HepG2 (cell line): ENCODE results near the gene BMP6. TPM values are rescaled to one million over a fixed set of nuclear protein-coding genes. Genes with fewer than 3 reads are reported as not detected.

ENCODE experiments used
- ATAC-seq: fragments of 200-7000 bp; cut with Tn5 transposase; 3 replicates; pipeline ENCODE4 v1.9.1; 2020; ENCODE audit warnings: mild to moderate bottlenecking, moderate library complexity
- BruUV-seq: library from RNA; stranded (reverse); fragments of 400-500 nt; replicated peaks from 2 replicates; lab custom pipeline; 2021; lab: Mats Ljungman, UMichigan
- CTCF ChIA-PET: fragments of 300-600 bp; formaldehyde crosslinking; extraction: SDS; loops from one replicate; lab custom pipeline; 2021; ENCODE audit warnings: low total read pairs, inconsistent platforms, low intra/inter-chr PET ratio; lab: Yijun Ruan, JAX
- POLR2A ChIA-PET: fragments of 350-600 bp; sonication (Branson Sonifier 250); formaldehyde crosslinking; loops from one replicate; lab custom pipeline; 2020; ENCODE audit warnings: antibody characterized with exemption, inconsistent platforms; lab: Yijun Ruan, JAX
- DNase-seq: peaks from one replicate; pipeline ENCODE4 v3.0.0-alpha.2; 2015; ENCODE audit warnings: low spot score
- FAIRE-seq: peaks from 3 replicates; lab custom pipeline; 2011; peaks lifted over from hg19 to GRCh38; lab: Jason Lieb, UNC
- H2AFZ ChIP-seq: one replicate; pipeline ENCODE4 v1.6.1; 2011; ENCODE audit warnings: low read length, inconsistent platforms
- H3K27ac ChIP-seq: fragments of 300-600 bp; 3 replicates; pipeline ENCODE4 v1.8.0; 2011; ENCODE audit warnings: mixed run types, mild to moderate bottlenecking, mixed read lengths, low read length, inconsistent platforms; ENCODE audit not compliant: insufficient read depth; ENCODE audit errors: extremely low read length
- H3K27me3 ChIP-seq, 2 experiments: fragments of 200-600 bp in 1 of 2; 2 replicates in 1 of 2; 3 replicates in 1 of 2; pipeline versions ENCODE4 v1.6.0 to v1.8.0; 2011; ENCODE audit warnings: low read length in 2 of 2, mild to moderate bottlenecking in 2 of 2, moderate library complexity in 2 of 2, inconsistent platforms in 1 of 2; ENCODE audit not compliant: insufficient read depth in 2 of 2, control insufficient read depth in 1 of 2
- H3K36me3 ChIP-seq, 2 experiments: fragments of 200-600 bp in 1 of 2; replicated peaks in 1 of 2; 2 replicates in 1 of 2; 3 replicates in 1 of 2; pipeline versions ENCODE4 v1.5.1 to v1.8.0; 2011; ENCODE audit warnings: low read length in 2 of 2, inconsistent platforms in 1 of 2; ENCODE audit not compliant: insufficient read depth in 2 of 2, control insufficient read depth in 1 of 2
- H3K4me1 ChIP-seq: 2 replicates; pipeline ENCODE4 v1.5.1; 2012; ENCODE audit warnings: low read length, inconsistent platforms; ENCODE audit not compliant: insufficient read depth
- H3K4me2 ChIP-seq: 2 replicates; pipeline ENCODE4 v1.6.0; 2011; ENCODE audit warnings: low read depth, low read length, inconsistent platforms
- H3K4me3 ChIP-seq, 3 experiments: fragments of 200-600 bp in 1 of 3; sonication (generic), shearing (Covaris generic) in 1 of 3; replicated peaks in 1 of 3; 2 replicates each; pipeline ENCODE4 v1.5.1; 2011 to 2016; ENCODE audit warnings: low read length in 3 of 3, inconsistent platforms in 2 of 3, low read depth in 2 of 3, mild to moderate bottlenecking in 2 of 3, control low read depth in 1 of 3, mixed read lengths in 1 of 3; ENCODE audit not compliant: insufficient read depth in 1 of 3
- H3K79me2 ChIP-seq: one replicate; pipeline ENCODE4 v1.6.1; 2011; ENCODE audit warnings: low read length, inconsistent platforms; ENCODE audit not compliant: insufficient read depth
- H3K9ac ChIP-seq: 2 replicates; pipeline ENCODE4 v1.6.0; 2011; ENCODE audit warnings: mild to moderate bottlenecking, low read depth, low read length, inconsistent platforms; ENCODE audit not compliant: insufficient read depth
- H3K9me3 ChIP-seq: 2 replicates; pipeline ENCODE4 v1.5.1; 2012; ENCODE audit warnings: mild to moderate bottlenecking, low read length
- H4K20me1 ChIP-seq: 2 replicates; pipeline ENCODE4 v1.6.0; 2011; ENCODE audit warnings: inconsistent platforms, mild to moderate bottlenecking, low read length, moderate library complexity; ENCODE audit not compliant: insufficient read depth
- AGO2 ChIP-seq: fragments of 200-400 bp; formaldehyde crosslinking; optimal IDR thresholded peaks from 2 replicates; pipeline ENCODE3; 2017; ENCODE audit warnings: mild to moderate bottlenecking, low read depth, low read length, moderate library complexity
- CHD2 ChIP-seq: IDR thresholded peaks from 2 replicates; pipeline ENCODE4 v1.6.1; 2011; ENCODE audit warnings: low read depth, low read length, improper control_type of control experiment
- HNRNPL ChIP-seq: fragments of 200-400 bp; formaldehyde crosslinking; IDR thresholded peaks from 2 replicates; pipeline ENCODE4 v1.6.1; 2017; ENCODE audit warnings: mild to moderate bottlenecking, low read depth, low read length
- HNRNPLL ChIP-seq: fragments of 200-400 bp; formaldehyde crosslinking; IDR thresholded peaks from 2 replicates; pipeline ENCODE4 v1.6.1; 2017; ENCODE audit warnings: mild to moderate bottlenecking, low read depth, low read length; ENCODE audit not compliant: poor library complexity, severe bottlenecking
- MED1 ChIP-seq: sonication (generic); formaldehyde crosslinking; IDR thresholded peaks from 2 replicates; pipeline ENCODE4 v1.4.0; 2020; ENCODE audit warnings: missing genetic modification reagents
- SRSF9 ChIP-seq: fragments of 200-400 bp; formaldehyde crosslinking; IDR thresholded peaks from 2 replicates; pipeline ENCODE4 v1.6.1; 2018; ENCODE audit warnings: borderline replicate concordance, mild to moderate bottlenecking, low read depth, low read length; ENCODE audit not compliant: insufficient read depth, poor library complexity, severe bottlenecking
- TCF7 ChIP-seq: sonication (generic); IDR thresholded peaks from 2 replicates; pipeline ENCODE4 v1.6.1; 2016; ENCODE audit warnings: antibody characterized with exemption, low read depth
- ZFP1 ChIP-seq: IDR thresholded peaks from 2 replicates; pipeline ENCODE4 v1.6.1; 2016
- ZNF230 ChIP-seq: sonication (generic); formaldehyde crosslinking; IDR thresholded peaks from 2 replicates; pipeline ENCODE4 v1.4.0; 2020; ENCODE audit warnings: mild to moderate bottlenecking, missing genetic modification reagents
- ZNF484 ChIP-seq: sonication (generic); formaldehyde crosslinking; IDR thresholded peaks from 2 replicates; pipeline ENCODE4 v1.5.1; 2020; ENCODE audit warnings: mild to moderate bottlenecking, low read depth, missing genetic modification reagents, borderline replicate concordance
- ZNF546 ChIP-seq: sonication (generic); formaldehyde crosslinking; conservative IDR thresholded peaks from 2 replicates; pipeline ENCODE4 v1.8.1; 2023; ENCODE audit warnings: mild to moderate bottlenecking, missing genetic modification reagents
- ZNF550 ChIP-seq: sonication (generic); formaldehyde crosslinking; IDR thresholded peaks from 2 replicates; pipeline ENCODE4 v1.4.0; 2020; ENCODE audit warnings: mild to moderate bottlenecking, missing genetic modification reagents, borderline replicate concordance
- WGBS: methylation state at CpG from one replicate; pipeline ENCODE4 v1.1.6; 2017; ENCODE audit warnings: low lambda C conversion rate; 5-methylcytosine and 5-hydroxymethylcytosine counted together
- in situ Hi-C: cut with HindIII; loops from 2 replicates; pipeline ENCODE4 v1.10.0; 2017; ENCODE audit warnings: low pct_unique_long_range_greater_than_20kb; ENCODE audit not compliant: extremely low pct_ligation_motif_present
- intact Hi-C: fragments of 100-400 bp; cut with micrococcal nuclease; formaldehyde crosslinking; loops from one replicate; pipeline ENCODE4 v1.10.0; 2022; ENCODE audit not compliant: unreplicated experiment
- polyA plus RNA-seq, 8 experiments: library from polyadenylated mRNA; depleted of rRNA in 3 of 8; stranded (reverse) in 7 of 8; unstranded in 1 of 8; fragments of >200 nt; fragmentation: Illumina TruSeq in 4 of 8; extraction: Trizol in 4 of 8; gene quantifications; 2 replicates each; pipeline versions ENCODE4 v1.2.1 to v1.2.3, GENCODE V29; 2011 to 2016; ENCODE audit warnings: low read depth in 4 of 8, missing spikeins in 1 of 8, mixed read lengths in 1 of 8; ENCODE audit not compliant: insufficient read depth in 1 of 8
- total RNA-seq, 5 experiments: library from RNA; depleted of rRNA; stranded (reverse); fragments of >200 nt; fragmentation: Illumina TruSeq; extraction: Trizol; gene quantifications; 2 replicates each; pipeline ENCODE4 v1.2.3, GENCODE V29; 2016; ENCODE audit warnings: low read depth in 1 of 5
- TF ChIP-seq, protein P1 (sequence below): sonication (generic); formaldehyde crosslinking; IDR thresholded peaks from 2 replicates; pipeline ENCODE4 v1.8.1; 2023; ENCODE audit warnings: missing genetic modification reagents, mild to moderate bottlenecking, borderline replicate concordance
- TF ChIP-seq, protein P2 (sequence below): IDR thresholded peaks from 2 replicates; pipeline ENCODE4 v1.6.1; 2016; ENCODE audit warnings: mild to moderate bottlenecking, missing biosample characterization, missing genetic modification reagents

The BMP6 gene
- total and polyA plus RNA-seq, 2 of the 13 experiments (the other 11 are each of a cell fraction or from before 2014, with no cell fraction given): 0.09 to 0.18 TPM

DNA sequence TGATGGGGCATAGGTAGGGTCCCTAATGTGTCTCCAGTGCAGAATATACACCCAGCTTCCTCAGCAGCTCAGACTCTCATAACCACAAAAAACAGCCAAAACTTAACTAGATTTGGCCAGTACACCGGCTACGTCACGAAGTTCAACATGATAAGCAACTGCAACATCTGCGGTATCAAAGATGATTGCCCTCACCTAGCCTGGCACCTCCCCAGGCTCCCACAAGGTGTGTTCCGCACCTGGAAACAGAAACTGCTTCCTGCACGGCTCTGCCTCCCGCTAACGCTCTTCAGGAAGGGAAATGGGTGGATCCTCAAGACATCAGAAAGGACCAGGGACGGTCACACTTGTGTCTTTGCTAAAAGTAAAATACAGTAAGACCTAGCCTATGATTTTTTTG lies 175.2 kb downstream of the BMP6 start:
- WGBS: 97% methylated on average over 9 of the region's 9 CpGs
- DNase-seq: no peak
- Histone ChIP-seq H3K9me3 (no peaks in the 10 kb centered on the region), H3K36me3 (peaks cover 65 to 90% of the 10 kb centered on the region in 2 experiments)
- no peak for ATAC-seq
- no peak for TF ChIP-seq ZNF484 (CRISPR knock-in tag)
- TF ChIP-seq, protein P1, sequence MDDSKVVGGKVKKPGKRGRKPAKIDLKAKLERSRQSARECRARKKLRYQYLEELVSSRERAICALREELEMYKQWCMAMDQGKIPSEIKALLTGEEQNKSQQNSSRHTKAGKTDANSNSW: no peak
- no peak for TF ChIP-seq ZFP1 (CRISPR knock-in tag)
- TF ChIP-seq HNRNPL: no peak
- TF ChIP-seq HNRNPLL: no peak
- no peak for TF ChIP-seq CHD2
- TF ChIP-seq ZNF550 (CRISPR knock-in tag): no peak
- TF ChIP-seq MED1 (CRISPR knock-in tag): no peak
- no peak for TF ChIP-seq AGO2
- no peak for TF ChIP-seq TCF7
- TF ChIP-seq SRSF9: no peak
- no peak for TF ChIP-seq ZNF546 (CRISPR knock-in tag)
- TF ChIP-seq, protein P2, sequence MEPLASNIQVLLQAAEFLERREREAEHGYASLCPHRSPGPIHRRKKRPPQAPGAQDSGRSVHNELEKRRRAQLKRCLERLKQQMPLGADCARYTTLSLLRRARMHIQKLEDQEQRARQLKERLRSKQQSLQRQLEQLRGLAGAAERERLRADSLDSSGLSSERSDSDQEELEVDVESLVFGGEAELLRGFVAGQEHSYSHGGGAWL: no peak
- no peak for TF ChIP-seq ZNF230
- TF ChIP-seq, all 625 proteins: peak for 0
- Histone ChIP-seq H3K4me1 (peaks cover 28% of the 10 kb centered on the region), H3K4me2 (no peak overlapping the region), H3K9ac (no peak overlapping the region), H3K4me3 (no peak overlapping the region), H3K27ac (no peak overlapping the region), H2AFZ (no peak overlapping the region), H3K27me3 (no peaks in the 10 kb centered on the region), H4K20me1 (peaks cover 32% of the 10 kb centered on the region), H3K79me2 (peaks cover 33% of the 10 kb centered on the region)
- no peak for FAIRE-seq
- ChIA-PET CTCF (no interaction called here), POLR2A (interaction anchor here (2.1 kb wide), 1 partner anchor 8 kb away, joined by 15 read pairs; no protein-coding TSS in a partner anchor)
- intact Hi-C loops (loop anchor here (5.0 kb wide), 1 partner anchor 179 kb away; no protein-coding TSS in a partner anchor), in situ Hi-C loops (no loop called here)
- BruUV-seq: no TSS peak
